Calu3 (cell line): ENCODE results near the gene DHX35. TPM values are rescaled to one million over a fixed set of nuclear protein-coding genes. Genes with fewer than 3 reads are reported as not detected.
"Not testable (repeated sequence)": the region's sequence is repeated elsewhere in the genome, so short reads cannot be mapped to it uniquely, and the experiment has no call there.

Source experiments
- BruUV-seq: library from RNA; stranded (reverse); fragments of 400-500 nt; replicated peaks from 2 replicates; lab custom pipeline; 2021; lab: Mats Ljungman, UMichigan
- CTCF ChIA-PET: fragments of 300-600 bp; sonication (Branson Sonifier 250); formaldehyde crosslinking; loops from one replicate; lab custom pipeline; 2022; ENCODE audit warnings: antibody characterized with exemption; lab: Charles Lee
- DNase-seq: peaks from one replicate; pipeline ENCODE4 v3.0.0; 2022
- H3K27ac Mint-ChIP-seq: one replicate; pipeline ENCODE4 v1.8.0; 2022; ENCODE audit warnings: mixed read lengths; ENCODE audit not compliant: unreplicated experiment
- H3K27me3 Mint-ChIP-seq: one replicate; pipeline ENCODE4 v1.8.0; 2022; ENCODE audit warnings: mixed read lengths; ENCODE audit not compliant: unreplicated experiment
- H3K36me3 Mint-ChIP-seq: one replicate; pipeline ENCODE4 v1.8.0; 2022; ENCODE audit warnings: mild to moderate bottlenecking, moderate library complexity, mixed read lengths; ENCODE audit not compliant: insufficient read depth, unreplicated experiment
- H3K4me1 Mint-ChIP-seq: one replicate; pipeline ENCODE4 v1.8.0; 2022; ENCODE audit warnings: mild to moderate bottlenecking, low read depth, mixed read lengths; ENCODE audit not compliant: unreplicated experiment
- H3K4me3 Mint-ChIP-seq: one replicate; pipeline ENCODE4 v1.8.0; 2022; ENCODE audit warnings: mild to moderate bottlenecking, low read depth, moderate library complexity, mixed read lengths; ENCODE audit not compliant: unreplicated experiment
- H3K9me3 Mint-ChIP-seq: one replicate; pipeline ENCODE4 v1.8.0; 2022; ENCODE audit warnings: low read depth, mixed read lengths; ENCODE audit not compliant: unreplicated experiment
- CTCF ChIP-seq: fragments of 200-600 bp; IDR thresholded peaks from one replicate; pipeline ENCODE4 v1.8.0; 2022; ENCODE audit warnings: antibody characterized with exemption; ENCODE audit not compliant: unreplicated experiment
- intact Hi-C: fragments of 100-400 bp; cut with micrococcal nuclease; formaldehyde crosslinking; loops from one replicate; pipeline ENCODE4 v1.10.0; 2022; ENCODE audit not compliant: unreplicated experiment
- total RNA-seq: library from RNA; stranded (reverse); gene quantifications from 2 replicates; pipeline ENCODE4 v1.2.3, GENCODE V29; 2022

DHX35 gene
- total RNA-seq, 1 experiment from 2014 or later, result 19.1 TPM

GRCh38 chr20:38987777-38988176, 25.6 kb downstream of the DHX35 start:
- Mint-ChIP-seq H3K27ac (no peak overlapping the region), H3K4me1 (peaks cover 31% of the 10 kb centered on the region), H3K27me3 (no peaks in the 10 kb centered on the region), H3K4me3 (no peak overlapping the region), H3K9me3 (no peaks in the 10 kb centered on the region), H3K36me3 (peaks cover 22% of the 10 kb centered on the region)
- no peak for TF ChIP-seq CTCF
- BruUV-seq, result no TSS peak
- CTCF ChIA-PET, result interaction anchor here (1.1 kb wide), 1 partner anchor 19 kb away, joined by 3 read pairs; no protein-coding TSS in a partner anchor
- no peak for DNase-seq
- intact Hi-C loops, result no loop called here

- H3K27me3 Mint-ChIP-seq, result no peaks in the 10 kb centered on the region
- no peak for TF ChIP-seq CTCF
- CTCF ChIA-PET, result no interaction called here
- H3K4me1 Mint-ChIP-seq, result peaks cover 20% of the 10 kb centered on the region
- H3K27ac Mint-ChIP-seq, result no peak overlapping the region
- no peaks in the 10 kb centered on the region for H3K9me3 Mint-ChIP-seq
- no TSS peak for BruUV-seq
- intact Hi-C loops, result no loop called here
- no peak for DNase-seq
- peaks cover 13% of the 10 kb centered on the region for H3K36me3 Mint-ChIP-seq
- H3K4me3 Mint-ChIP-seq, result no peak overlapping the region
These were observed 28.6 kb downstream of the DHX35 start for GRCh38 chr20:38990728-38991127.

GRCh38 chr20:38991814-38992704, 29.9 kb downstream of the DHX35 start:
- no peak for TF ChIP-seq CTCF
- no TSS peak for BruUV-seq
- Mint-ChIP-seq H3K27me3 (no peaks in the 10 kb centered on the region), H3K4me3 (no peak overlapping the region), H3K36me3 (peaks cover 9% of the 10 kb centered on the region), H3K27ac (no peak overlapping the region), H3K4me1 (peaks cover 13% of the 10 kb centered on the region), H3K9me3 (no peaks in the 10 kb centered on the region)
- intact Hi-C loops, result no loop called here
- DNase-seq, result no peak
- CTCF ChIA-PET, result interaction anchor here (0.6 to 1.3 kb wide), 2 partner anchors 19 to 512 kb away, joined by 3 read pairs; no protein-coding TSS in a partner anchor

- no peak overlapping the region for H3K4me3 Mint-ChIP-seq
- TSS peak; percentile 4 for BruUV-seq
- no peak for TF ChIP-seq CTCF
- H3K27ac Mint-ChIP-seq, result no peak overlapping the region
- H3K9me3 Mint-ChIP-seq, result no peaks in the 10 kb centered on the region
- DNase-seq, result no peak
- H3K4me1 Mint-ChIP-seq, result peaks cover 13% of the 10 kb centered on the region
- CTCF ChIA-PET, result interaction anchor here (0.7 kb wide), 1 partner anchor 85 kb away, joined by 3 read pairs; no protein-coding TSS in a partner anchor
- no peaks in the 10 kb centered on the region for H3K27me3 Mint-ChIP-seq
- intact Hi-C loops, result no loop called here
- H3K36me3 Mint-ChIP-seq, result peaks cover 6% of the 10 kb centered on the region
These were observed 33.4 kb downstream of the DHX35 start for GRCh38 chr20:38995536-38996044.

GRCh38 chr20:38996866-38997265, 34.7 kb downstream of the DHX35 start:
- H3K36me3 Mint-ChIP-seq, DNase-seq, H3K4me3 Mint-ChIP-seq, intact Hi-C loops, H3K27me3 Mint-ChIP-seq, H3K27ac Mint-ChIP-seq, H3K9me3 Mint-ChIP-seq, BruUV-seq: not testable (repeated sequence)
- CTCF ChIA-PET, result interaction anchor here (1.1 to 1.6 kb wide), 2 partner anchors 12 to 34 kb away, joined by 4 to 6 read pairs; partner anchors contain the start of gene DHX35
- peaks cover 11% of the 10 kb centered on the region for H3K4me1 Mint-ChIP-seq
